B cell (primary cell): Measurements from ENCODE around the gene UBN2. TPM values are rescaled to one million over a fixed set of nuclear protein-coding genes. Genes with fewer than 3 reads are reported as not detected.
"Not testable (repeated sequence)": the region's sequence is repeated elsewhere in the genome, so short reads cannot be mapped to it uniquely, and the experiment has no call there.

Experiments
- ATAC-seq: fragments of 200-7000 bp; cut with Tn5 transposase; one replicate; pipeline ENCODE4 v1.10.0; 2021; ENCODE audit warnings: low read depth, mild to moderate bottlenecking, moderate number of reproducible peaks, moderate library complexity
- CTCF ChIA-PET: fragments of 350-600 bp; sonication (Branson Sonifier 250); formaldehyde crosslinking; loops from one replicate; lab custom pipeline; 2021; ENCODE audit warnings: antibody characterized with exemption, inconsistent platforms; lab: Charles Lee
- POLR2A ChIA-PET: fragments of 350-600 bp; sonication (Branson Sonifier 250); formaldehyde crosslinking; loops from one replicate; lab custom pipeline; 2021; ENCODE audit warnings: antibody characterized with exemption; lab: Charles Lee
- DNase-seq: peaks from one replicate; pipeline ENCODE4 v3.0.0; 2013
- H2AFZ ChIP-seq: 2 replicates; pipeline ENCODE4 v1.6.1; 2012; ENCODE audit warnings: mild to moderate bottlenecking, low read depth, low read length; ENCODE audit not compliant: insufficient read depth, poor library complexity, severe bottlenecking
- H3K27ac ChIP-seq, 2 donors: 1 replicate in 1 of 2; 2 replicates in 1 of 2; pipeline ENCODE4 v1.5.1; 2012 to 2013; ENCODE audit warnings: low read length in 2 of 2, mild to moderate bottlenecking in 2 of 2, moderate library complexity in 1 of 2
- H3K27me3 ChIP-seq, 4 experiments: fragments of 200-600 bp in 1 of 4; sonication (generic) in 1 of 4; replicated peaks in 1 of 4; 1 replicate in 2 of 4; 2 replicates in 2 of 4; pipeline versions ENCODE4 v1.6.1 to v1.7.0; 2013 to 2016; ENCODE audit warnings: low read length in 3 of 4, mild to moderate bottlenecking in 2 of 4, mixed read lengths in 1 of 4, moderate library complexity in 1 of 4; ENCODE audit not compliant: insufficient read depth in 4 of 4, control insufficient read depth in 3 of 4; ENCODE audit errors: control extremely low read depth in 1 of 4
- H3K36me3 ChIP-seq, 2 experiments: replicated peaks in 1 of 2; 1 replicate in 1 of 2; 2 replicates in 1 of 2; pipeline versions ENCODE4 v1.6.1 to v1.7.1; 2013; ENCODE audit warnings: low read length in 1 of 2; ENCODE audit not compliant: insufficient read depth in 2 of 2, control insufficient read depth in 1 of 2; ENCODE audit errors: control extremely low read depth in 1 of 2, extremely low read depth in 1 of 2
- H3K4me1 ChIP-seq, 2 donors: fragments of 200-600 bp in 1 of 2; sonication (generic) in 1 of 2; 1 replicate in 1 of 2; 2 replicates in 1 of 2; pipeline versions ENCODE4 v1.5.1 to v1.6.1; 2013 to 2017; ENCODE audit warnings: low read length in 2 of 2; ENCODE audit not compliant: control insufficient read depth in 2 of 2, insufficient read depth in 2 of 2
- H3K4me2 ChIP-seq: replicated peaks from 2 replicates; pipeline ENCODE3; 2012; ENCODE audit warnings: mild to moderate bottlenecking, low read depth, low read length; ENCODE audit not compliant: poor library complexity, severe bottlenecking
- H3K4me3 ChIP-seq, 5 experiments: fragments of 200-600 bp in 1 of 5; sonication (generic) in 1 of 5; 1 replicate in 3 of 5; 2 replicates in 2 of 5; pipeline versions ENCODE4 v1.5.1 to v1.7.0; 2011 to 2016; ENCODE audit warnings: low read length in 4 of 5, mild to moderate bottlenecking in 4 of 5, low read depth in 2 of 5, control low read depth in 1 of 5, moderate library complexity in 1 of 5; ENCODE audit not compliant: insufficient read depth in 1 of 5; ENCODE audit errors: control extremely low read depth in 1 of 5, extremely low read depth in 1 of 5
- H3K79me2 ChIP-seq: fragments of 200-600 bp; sonication (generic); one replicate; pipeline ENCODE4 v1.6.0; 2016; ENCODE audit warnings: low read length; ENCODE audit not compliant: control insufficient read depth, insufficient read depth
- H3K9ac ChIP-seq: fragments of 200-600 bp; sonication (generic); 2 replicates; pipeline ENCODE4 v1.6.1; 2017; ENCODE audit warnings: mild to moderate bottlenecking, low read length, moderate library complexity
- H3K9me3 ChIP-seq, 3 donors: one replicate each; pipeline versions ENCODE4 v1.6.1 to v1.7.1; 2013; ENCODE audit warnings: low read length in 2 of 3; ENCODE audit not compliant: control insufficient read depth in 2 of 3, insufficient read depth in 1 of 3; ENCODE audit errors: control extremely low read depth in 1 of 3
- H4K20me1 ChIP-seq: 2 replicates; pipeline ENCODE4 v1.6.0; 2012; ENCODE audit warnings: mild to moderate bottlenecking, low read length; ENCODE audit not compliant: insufficient read depth, control insufficient read depth, poor library complexity, severe bottlenecking
- H3K27ac Mint-ChIP-seq: one replicate; pipeline ENCODE4 v1.8.0; 2021; ENCODE audit warnings: mixed read lengths
- H3K27me3 Mint-ChIP-seq: one replicate; pipeline ENCODE4 v1.8.0; 2021; ENCODE audit warnings: mixed read lengths
- H3K4me1 Mint-ChIP-seq: one replicate; pipeline ENCODE4 v1.8.0; 2021; ENCODE audit warnings: mixed read lengths
- H3K4me3 Mint-ChIP-seq: one replicate; pipeline ENCODE4 v1.8.0; 2021; ENCODE audit warnings: mixed read lengths
- H3K9me3 Mint-ChIP-seq: one replicate; pipeline ENCODE4 v1.8.0; 2022; ENCODE audit warnings: mixed read lengths; ENCODE audit not compliant: insufficient read depth
- CTCF ChIP-seq: fragments of 200-600 bp; IDR thresholded peaks from one replicate; pipeline ENCODE4 v1.8.0; 2022; ENCODE audit warnings: antibody characterized with exemption, mild to moderate bottlenecking
- EZH2 ChIP-seq: IDR thresholded peaks from 2 replicates; pipeline ENCODE4 v1.6.1; 2012; ENCODE audit warnings: borderline replicate concordance, low read depth, mild to moderate bottlenecking, moderate library complexity, low read length; ENCODE audit not compliant: insufficient read depth, poor library complexity, severe bottlenecking
- WGBS: methylation state at CpG from one replicate; pipeline ENCODE4 v1.1.5; 2013; ENCODE audit warnings: missing lambda C conversion rate; ENCODE audit not compliant: insufficient coverage; 5-methylcytosine and 5-hydroxymethylcytosine counted together
- intact Hi-C: fragments of 100-400 bp; cut with micrococcal nuclease; formaldehyde crosslinking; loops from one replicate; pipeline ENCODE4 v1.10.0; 2022
- polyA plus RNA-seq: library from polyadenylated mRNA; depleted of rRNA; stranded (reverse); fragments of >200 nt; gene quantifications from 2 replicates; pipeline ENCODE4 v1.2.3, GENCODE V29; 2012
- total RNA-seq, 2 donors: library from RNA; stranded (reverse); fragments of 120-200 nt in 1 of 2; gene quantifications; 1 replicate in 1 of 2; 2 replicates in 1 of 2; pipeline versions ENCODE4 v1.2.3 to v1.2.4, GENCODE V29; 2013 to 2022

UBN2 gene
- total and polyA plus RNA-seq, 2 donors (not counting 1 experiment from before 2014, with no cell fraction given), result 2.4 to 33.4 TPM

- Histone ChIP-seq H3K36me3 (no peaks in the 10 kb centered on the region), H3K79me2 (no peaks in the 10 kb centered on the region), H3K9me3 (no peaks in the 10 kb centered on the region), H2AFZ (no peak overlapping the region), H3K9ac (no peak overlapping the region), H3K4me3 (no peak overlapping the region), H3K27ac (no peak overlapping the region), H3K4me2 (no peak overlapping the region), H3K27me3 (no peaks in the 10 kb centered on the region), H3K4me1 (no peaks in the 10 kb centered on the region), H4K20me1 (no peaks in the 10 kb centered on the region)
- CTCF ChIA-PET, result no interaction called here
- intact Hi-C loops, result no loop called here
- H3K27ac Mint-ChIP-seq, result no peak overlapping the region
- TF ChIP-seq CTCF (no peak), EZH2 (no peak)
- H3K4me1 Mint-ChIP-seq, result no peaks in the 10 kb centered on the region
- DNase-seq (no peak), ATAC-seq (no peak)
- POLR2A ChIA-PET, result no interaction called here
- no peaks in the 10 kb centered on the region for H3K9me3 Mint-ChIP-seq
- H3K27me3 Mint-ChIP-seq, result peaks cover 15% of the 10 kb centered on the region
- H3K4me3 Mint-ChIP-seq, result no peak overlapping the region
- WGBS, result no CpG with 5 or more reads among the region's 1 CpG
Observed at GRCh38 chr7:139218173-139218572, 12.9 kb upstream of the UBN2 start.

- no peaks in the 10 kb centered on the region for H3K9me3 ChIP-seq
- no peaks in the 10 kb centered on the region for H4K20me1 ChIP-seq
- no peak overlapping the region for H3K9ac ChIP-seq
- H3K27me3 ChIP-seq, result peaks cover 0 to 3% (median 0%) of the 10 kb centered on the region in 4 experiments
- no peak for ATAC-seq
- Mint-ChIP-seq H3K9me3 (no peaks in the 10 kb centered on the region), H3K27ac (no peak overlapping the region), H3K4me3 (no peak overlapping the region), H3K27me3 (peaks cover 31% of the 10 kb centered on the region), H3K4me1 (no peaks in the 10 kb centered on the region)
- no peaks in the 10 kb centered on the region for H3K79me2 ChIP-seq
- no peak for TF ChIP-seq CTCF
- no peak for TF ChIP-seq EZH2
- intact Hi-C loops, result no loop called here
- H3K4me2 ChIP-seq, result no peak overlapping the region
- no CpG with 5 or more reads among the region's 2 CpGs for WGBS
- H3K4me1 ChIP-seq, result no peaks in the 10 kb centered on the region
- POLR2A ChIA-PET, result no interaction called here
- no peaks in the 10 kb centered on the region for H3K36me3 ChIP-seq
- no peak overlapping the region for H2AFZ ChIP-seq
- DNase-seq, result no peak
- H3K4me3 ChIP-seq, result no peak overlapping the region
- CTCF ChIA-PET, result no interaction called here
- H3K27ac ChIP-seq, result no peak overlapping the region
Observed at GRCh38 chr7:139224219-139224618, 6.8 kb upstream of the UBN2 start.

GRCh38 chr7:139224836-139225235 lies 6.2 kb upstream of the UBN2 start:
- H3K4me1 ChIP-seq, H3K79me2 ChIP-seq, H3K4me1 Mint-ChIP-seq, H3K36me3 ChIP-seq, intact Hi-C loops, H2AFZ ChIP-seq, H3K9ac ChIP-seq, POLR2A ChIA-PET, H3K9me3 Mint-ChIP-seq, ATAC-seq, H3K27ac ChIP-seq, H3K9me3 ChIP-seq, H3K4me3 ChIP-seq, H3K27me3 ChIP-seq, H3K4me2 ChIP-seq, H4K20me1 ChIP-seq, H3K27ac Mint-ChIP-seq, DNase-seq, CTCF ChIA-PET, H3K4me3 Mint-ChIP-seq: not testable (repeated sequence)
- peaks cover 29% of the 10 kb centered on the region for H3K27me3 Mint-ChIP-seq
- 98% methylated on average over 13 of the region's 18 CpGs for WGBS
